GM20000 (cell line): ENCODE data around the gene FBXL4.

Experiments
- DNase-seq: peaks from one replicate; pipeline ENCODE4 v3.0.0; 2012; ENCODE audit warnings: low spot score
- CTCF ChIP-seq: IDR thresholded peaks from 2 replicates; pipeline ENCODE4 v1.5.1; 2012; ENCODE audit warnings: mild to moderate bottlenecking, control low read depth; ENCODE audit errors: extremely low read depth, missing control alignments

Gene FBXL4

GRCh38 chr6:98970469-98970868 lies 22.7 kb upstream of the FBXL4 start:
- TF ChIP-seq CTCF = no peak

GRCh38 chr6:98967616-98968015 lies 19.9 kb upstream of the FBXL4 start:
- DNase-seq = no peak
- no peak for TF ChIP-seq CTCF

More at GRCh38 chr6:98970469-98970868, 22.7 kb upstream of the FBXL4 start:
- DNase-seq = no peak

- DNase-seq = no peak
- no peak for TF ChIP-seq CTCF
Measured at GRCh38 chr6:98959631-98960030, 11.9 kb upstream of the FBXL4 start.

- no peak for TF ChIP-seq CTCF
- no peak for DNase-seq
Measured at GRCh38 chr6:98958776-98959175, 11.0 kb upstream of the FBXL4 start.

- TF ChIP-seq CTCF = no peak
- no peak for DNase-seq
Measured at GRCh38 chr6:98957450-98957849, 9.7 kb upstream of the FBXL4 start.

GRCh38 chr6:98949589-98949988 lies 1.8 kb upstream of the FBXL4 start:
- no peak for TF ChIP-seq CTCF
- no peak for DNase-seq

- no peak for TF ChIP-seq CTCF
- DNase-seq = peak; percentile 18
Measured at GRCh38 chr6:98946879-98947410, 801 bp downstream of the FBXL4 start.
